ENCODE data around the gene RASD2.

The RASD2 gene

DNA sequence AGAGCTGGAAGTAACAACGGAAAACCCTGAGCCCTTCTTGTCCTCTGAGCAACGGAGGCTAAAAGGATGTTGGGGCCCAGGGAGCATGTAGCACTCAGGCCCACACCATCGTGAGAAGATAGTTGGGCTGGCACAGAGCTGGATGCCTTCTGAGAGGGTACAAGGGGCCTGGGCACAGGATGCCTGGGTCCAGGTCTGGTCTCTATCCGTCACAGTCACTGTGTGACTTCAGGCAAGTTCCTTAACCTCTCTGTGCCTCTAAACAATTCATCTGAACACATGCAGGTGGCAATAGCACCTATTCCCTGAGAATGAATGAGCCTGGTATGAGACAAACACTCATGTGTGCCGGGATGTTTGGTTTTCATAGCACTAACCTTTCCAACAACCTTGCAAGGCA is 47.3 kb downstream of the RASD2 start:
- TF ChIP-seq, protein P1, sequence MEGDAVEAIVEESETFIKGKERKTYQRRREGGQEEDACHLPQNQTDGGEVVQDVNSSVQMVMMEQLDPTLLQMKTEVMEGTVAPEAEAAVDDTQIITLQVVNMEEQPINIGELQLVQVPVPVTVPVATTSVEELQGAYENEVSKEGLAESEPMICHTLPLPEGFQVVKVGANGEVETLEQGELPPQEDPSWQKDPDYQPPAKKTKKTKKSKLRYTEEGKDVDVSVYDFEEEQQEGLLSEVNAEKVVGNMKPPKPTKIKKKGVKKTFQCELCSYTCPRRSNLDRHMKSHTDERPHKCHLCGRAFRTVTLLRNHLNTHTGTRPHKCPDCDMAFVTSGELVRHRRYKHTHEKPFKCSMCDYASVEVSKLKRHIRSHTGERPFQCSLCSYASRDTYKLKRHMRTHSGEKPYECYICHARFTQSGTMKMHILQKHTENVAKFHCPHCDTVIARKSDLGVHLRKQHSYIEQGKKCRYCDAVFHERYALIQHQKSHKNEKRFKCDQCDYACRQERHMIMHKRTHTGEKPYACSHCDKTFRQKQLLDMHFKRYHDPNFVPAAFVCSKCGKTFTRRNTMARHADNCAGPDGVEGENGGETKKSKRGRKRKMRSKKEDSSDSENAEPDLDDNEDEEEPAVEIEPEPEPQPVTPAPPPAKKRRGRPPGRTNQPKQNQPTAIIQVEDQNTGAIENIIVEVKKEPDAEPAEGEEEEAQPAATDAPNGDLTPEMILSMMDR (IDR thresholded peaks at IDR 0.05; ENCODE audit: extremely low read depth, insufficient read depth, missing control alignments): no peak
- DNase-seq (ENCODE audit: low spot score): no peak
- in situ Hi-C loops (cut with MboI; ENCODE audit: low pct_unique_long_range_greater_than_20kb, low sequenced_read_pairs, unreplicated experiment): loop anchor here (10.0 kb wide), 2 partner anchors 163 to 233 kb away; no protein-coding TSS in a partner anchor

DNA sequence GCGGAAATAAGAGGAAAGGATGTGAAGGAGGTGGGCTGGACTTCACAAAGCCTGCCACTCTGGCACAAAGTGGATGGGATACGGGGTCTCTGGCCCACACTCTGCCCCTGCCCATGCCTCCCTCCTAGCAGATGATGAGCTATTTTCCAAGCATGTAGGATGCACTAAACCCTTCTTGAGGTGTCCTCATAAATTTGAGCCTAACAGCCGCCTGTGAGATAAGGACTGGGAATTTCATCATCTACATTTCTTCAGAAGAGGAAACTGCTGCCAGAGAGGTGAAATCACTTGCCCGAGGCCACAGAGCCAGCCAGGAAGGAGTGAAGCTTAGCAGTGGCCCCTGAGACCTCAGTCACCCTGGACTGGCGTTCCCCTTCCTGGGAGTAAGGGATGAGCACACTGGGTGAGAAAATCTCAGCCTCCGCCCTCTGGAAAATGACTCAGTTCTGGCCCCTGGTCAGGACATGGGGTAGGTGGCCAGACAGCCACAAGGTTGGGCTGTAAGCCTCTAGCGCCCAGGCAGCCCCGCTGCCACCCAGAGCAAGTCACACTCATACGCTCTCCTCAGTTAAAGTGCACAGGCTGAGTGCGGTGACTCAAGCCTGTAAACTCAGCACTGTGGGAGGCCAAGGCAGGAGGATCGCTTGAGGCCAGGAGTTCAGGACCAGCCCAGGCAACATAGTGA is 48.6 kb downstream of the RASD2 start:
- DNase-seq (ENCODE audit: low spot score): no peak
- TF ChIP-seq, protein P1 (IDR thresholded peaks at IDR 0.05; ENCODE audit: extremely low read depth, insufficient read depth, missing control alignments): no peak
- in situ Hi-C loops (cut with MboI; ENCODE audit: low pct_unique_long_range_greater_than_20kb, low sequenced_read_pairs, unreplicated experiment): loop anchor here (10.0 kb wide), 2 partner anchors 164 to 234 kb away; no protein-coding TSS in a partner anchor

DNA sequence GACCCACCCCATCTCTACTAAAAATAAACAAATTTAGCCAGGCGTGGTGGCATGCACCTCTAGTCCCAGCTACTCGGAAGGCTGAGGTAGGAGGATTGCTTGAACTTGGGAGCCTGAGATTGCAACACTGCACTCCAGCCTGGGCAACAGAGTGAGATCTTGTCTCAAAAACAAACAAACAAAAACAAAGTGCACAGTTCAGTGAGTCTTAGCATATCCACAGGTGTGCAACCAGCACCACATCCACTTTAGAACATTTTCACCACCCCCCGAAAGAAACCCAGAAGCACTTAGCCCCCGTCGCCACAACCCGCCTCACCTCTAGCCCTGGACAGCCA is 49.1 kb downstream of the RASD2 start:
- DNase-seq (ENCODE audit: low spot score): no peak
- in situ Hi-C loops (cut with MboI; ENCODE audit: low pct_unique_long_range_greater_than_20kb, low sequenced_read_pairs, unreplicated experiment): loop anchor here (10.0 kb wide), 2 partner anchors 165 to 235 kb away; no protein-coding TSS in a partner anchor
- TF ChIP-seq, protein P1 (IDR thresholded peaks at IDR 0.05; ENCODE audit: extremely low read depth, insufficient read depth, missing control alignments): no peak

DNA sequence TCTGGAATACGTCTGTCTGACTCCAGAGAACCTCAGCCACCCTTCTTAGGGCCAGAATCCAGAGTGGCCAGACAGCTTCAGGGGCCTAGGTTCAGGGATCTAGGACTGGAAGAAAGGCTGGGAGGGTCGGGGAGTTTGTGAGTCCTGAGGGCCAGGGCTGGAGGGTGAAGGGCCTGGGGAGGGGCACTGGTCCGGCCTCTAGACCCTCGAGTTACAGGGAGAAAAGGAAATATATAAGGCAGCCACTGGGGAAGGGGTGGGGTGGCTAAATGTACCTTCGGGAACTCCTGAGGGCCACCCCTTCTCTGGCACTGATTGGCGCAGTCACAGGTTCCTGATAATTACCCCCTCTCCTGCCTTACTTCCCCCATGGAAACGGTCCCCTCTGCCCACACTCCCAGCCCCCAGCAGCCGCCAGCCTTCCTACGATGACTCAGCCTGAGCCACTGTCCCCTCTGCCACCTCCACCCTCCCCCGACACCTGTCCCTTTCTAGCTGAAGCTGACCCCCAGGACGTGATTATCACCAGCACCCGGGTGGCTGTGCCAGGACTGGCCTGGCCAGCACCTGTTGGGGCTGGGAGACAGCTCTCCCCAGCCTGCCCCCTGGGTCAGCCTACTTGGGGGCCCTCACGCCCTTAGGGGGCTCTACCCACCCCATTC is 50.1 kb downstream of the RASD2 start:
- no peak for DNase-seq (ENCODE audit: low spot score)
- in situ Hi-C loops (cut with MboI; ENCODE audit: low pct_unique_long_range_greater_than_20kb, low sequenced_read_pairs, unreplicated experiment): no loop called here
- TF ChIP-seq, protein P1 (IDR thresholded peaks at IDR 0.05; ENCODE audit: extremely low read depth, insufficient read depth, missing control alignments): no peak

DNA sequence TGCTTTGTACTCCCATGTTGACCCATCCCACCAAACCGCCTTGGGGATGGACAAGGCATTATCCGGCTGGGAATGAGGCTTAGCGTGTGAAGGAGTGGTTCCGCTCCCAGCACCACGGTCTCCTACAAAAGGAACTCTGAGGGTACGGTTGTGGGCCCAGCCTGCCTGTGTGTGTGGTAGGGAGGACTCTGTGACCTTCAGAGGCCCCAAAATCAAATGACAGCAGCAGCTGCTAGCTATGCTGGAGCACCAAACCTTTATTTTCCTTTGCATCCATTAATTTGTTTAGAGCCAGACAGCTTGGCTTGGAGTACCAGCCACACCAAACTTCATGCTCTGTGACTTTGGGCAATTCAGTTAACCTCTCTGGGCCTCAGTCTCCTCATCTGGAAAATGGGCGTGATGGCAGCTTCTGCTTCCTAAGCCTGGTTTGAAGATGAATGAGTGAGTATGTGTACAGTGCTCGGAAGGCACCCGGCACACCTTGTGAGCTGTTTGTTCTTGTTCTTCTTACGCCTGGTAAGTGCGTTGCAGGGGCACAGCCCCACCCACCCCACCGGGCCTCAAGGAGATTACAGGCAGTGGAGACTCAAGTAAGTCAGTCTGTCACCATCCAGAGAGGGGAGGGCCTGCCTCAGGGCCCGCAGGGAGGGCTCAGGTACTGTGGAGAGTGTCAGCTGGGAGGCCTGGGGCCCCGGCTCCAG is 51.2 kb downstream of the RASD2 start:
- TF ChIP-seq, protein P1 (IDR thresholded peaks at IDR 0.05; ENCODE audit: extremely low read depth, insufficient read depth, missing control alignments): no peak
- DNase-seq (ENCODE audit: low spot score): no peak
- in situ Hi-C loops (cut with MboI; ENCODE audit: low pct_unique_long_range_greater_than_20kb, low sequenced_read_pairs, unreplicated experiment): no loop called here

DNA sequence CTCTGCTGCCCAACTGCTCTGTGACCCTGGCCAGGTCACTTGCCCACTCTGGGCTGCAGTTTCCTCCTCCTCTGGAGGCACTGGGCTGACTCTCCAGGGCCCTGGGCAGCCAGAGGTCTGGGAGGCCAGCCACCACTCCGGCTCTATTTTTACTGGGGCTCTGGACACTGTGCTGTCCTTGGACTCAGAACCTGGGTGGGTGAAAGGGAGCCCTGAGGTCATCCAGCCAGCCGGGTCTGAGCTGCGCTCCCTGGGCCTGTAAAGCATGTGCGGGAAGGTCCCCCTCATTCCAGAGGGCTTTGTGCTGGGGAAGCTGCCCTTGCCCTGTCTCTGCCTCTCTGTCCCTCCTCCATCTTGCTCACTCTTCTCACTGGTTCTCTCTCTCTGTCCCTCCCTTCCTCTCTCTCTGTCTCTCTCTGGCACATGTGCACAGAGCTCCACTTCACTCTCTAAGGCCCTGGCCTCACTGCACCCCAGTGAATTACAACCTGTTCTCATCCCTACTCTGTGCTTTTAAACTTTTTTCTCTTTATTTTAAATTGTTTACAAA is 51.9 kb downstream of the RASD2 start:
- in situ Hi-C loops (cut with MboI; ENCODE audit: low pct_unique_long_range_greater_than_20kb, low sequenced_read_pairs, unreplicated experiment): no loop called here
- DNase-seq (ENCODE audit: low spot score): no peak
- TF ChIP-seq, protein P1 (IDR thresholded peaks at IDR 0.05; ENCODE audit: extremely low read depth, insufficient read depth, missing control alignments): no peak

All from GM13977 (cell line).